GM21825 (cell line): Measurements from ENCODE around the gene GPC1.
"Not testable (repeated sequence)": the region's sequence is repeated elsewhere in the genome, so short reads cannot be mapped to it uniquely, and the experiment has no call there.

Experiments
- ATAC-seq: cut with Tn5 transposase; IDR thresholded peaks from one replicate; pipeline ENCODE4 v1.9.1; 2021; ENCODE audit warnings: mild to moderate bottlenecking, moderate library complexity; ENCODE audit not compliant: unreplicated experiment

The GPC1 gene

DNA sequence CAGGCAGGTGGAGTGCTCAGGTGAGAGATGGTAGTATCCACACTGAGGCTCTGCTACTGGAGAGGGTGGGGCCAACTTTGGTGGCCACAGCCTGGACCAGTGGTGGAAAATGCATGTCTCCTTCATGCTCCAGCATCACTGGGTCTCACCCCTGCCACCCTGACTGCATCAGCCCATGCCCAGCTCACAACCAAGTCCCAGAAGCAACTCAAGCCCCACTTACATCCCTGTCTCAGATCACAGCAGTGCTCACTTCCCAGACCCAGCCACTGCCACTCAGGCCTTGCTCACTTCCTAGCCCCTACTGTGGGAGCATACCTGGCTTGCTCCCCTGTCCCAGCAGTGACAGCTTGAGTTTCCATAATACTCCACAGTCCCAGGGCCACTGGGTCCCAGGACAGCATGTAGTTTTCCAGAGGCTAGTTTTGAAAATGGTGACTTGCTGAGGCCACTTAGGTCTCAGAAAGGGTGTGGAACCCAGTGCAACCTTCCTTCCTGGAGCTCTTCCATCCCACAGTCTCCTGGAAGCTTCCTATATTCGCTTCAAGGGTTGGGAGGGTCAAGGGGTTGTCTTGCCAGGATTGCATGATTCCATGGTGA lies 58.8 kb downstream of the GPC1 start:
- ATAC-seq, result no peak

DNA sequence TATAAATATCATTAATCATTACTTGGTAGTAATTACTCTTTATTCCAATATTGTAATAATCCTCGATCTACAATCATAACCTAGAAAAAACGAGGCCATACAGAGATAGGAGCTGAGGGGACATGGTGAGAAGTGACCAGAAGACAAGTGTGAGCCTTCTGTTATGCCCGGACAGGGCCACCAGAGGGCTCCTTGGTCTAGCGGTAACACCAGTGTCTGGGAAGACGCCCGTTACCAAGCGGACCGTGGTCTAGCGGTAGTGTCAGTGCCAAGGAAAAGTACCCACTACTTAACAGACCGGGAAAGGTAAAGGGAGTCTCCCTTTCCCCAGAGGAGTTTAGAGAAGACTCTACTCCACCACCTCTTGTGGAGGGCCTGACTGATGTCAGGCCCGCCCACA lies 59.5 kb downstream of the GPC1 start:
- ATAC-seq, result not testable (repeated sequence)

DNA sequence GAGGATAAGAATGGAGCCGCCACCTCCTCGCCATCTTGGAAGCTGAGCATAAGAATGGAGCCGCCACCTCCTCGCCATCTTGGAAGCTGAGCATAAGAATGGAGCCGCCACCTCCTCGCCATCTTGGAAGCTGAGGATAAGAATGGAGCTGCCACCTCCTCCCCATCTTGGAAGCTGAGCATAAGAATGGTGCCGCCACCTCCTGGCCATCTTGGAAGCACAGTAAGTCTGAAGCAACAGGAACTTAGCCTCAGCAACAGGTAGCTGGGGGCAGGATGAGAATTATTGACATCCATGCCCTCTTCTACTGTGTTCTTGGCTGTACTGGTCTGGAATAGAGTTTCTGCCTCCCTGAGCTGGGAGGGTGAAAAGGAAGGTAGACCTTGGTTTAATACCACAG lies 61.6 kb downstream of the GPC1 start:
- ATAC-seq, result not testable (repeated sequence)

DNA sequence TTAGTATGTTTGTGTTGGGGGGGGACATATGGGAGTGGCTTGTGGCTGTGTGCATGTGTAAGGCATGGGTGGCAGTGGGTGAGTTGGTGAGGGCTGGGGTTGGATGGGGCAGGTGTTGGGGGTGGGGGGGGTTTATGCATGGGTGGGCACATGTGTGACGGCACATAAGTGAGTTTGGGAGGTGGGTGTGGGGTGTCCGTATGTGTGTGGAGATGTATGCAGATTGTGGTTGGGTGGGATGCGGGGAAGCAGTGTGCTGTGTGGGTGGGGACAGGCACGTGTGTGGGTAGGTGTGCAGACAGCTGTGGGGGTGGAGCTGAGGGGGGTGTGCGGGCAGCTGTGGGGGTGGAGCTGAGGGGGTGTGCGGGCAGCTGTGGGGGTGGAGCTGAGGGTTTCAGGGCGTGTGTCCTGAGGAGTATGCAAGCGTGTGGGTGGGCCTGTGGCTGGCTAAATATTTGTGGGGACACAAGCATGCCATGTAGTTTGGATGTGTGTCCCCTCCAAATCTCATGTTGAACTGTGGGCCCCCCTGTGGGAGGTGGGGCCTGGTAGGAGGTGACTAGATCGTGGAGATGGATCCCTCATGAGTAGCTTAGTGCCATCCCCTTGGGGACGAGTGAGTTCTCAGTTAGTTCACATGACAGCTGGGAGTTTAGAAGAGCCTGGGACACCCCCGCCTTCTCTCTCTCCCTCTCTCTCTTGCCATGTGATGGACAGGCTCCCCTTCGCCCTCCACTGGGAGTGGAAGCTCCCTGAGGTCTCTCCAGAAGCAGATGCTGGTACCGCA lies 62.9 kb downstream of the GPC1 start:
- ATAC-seq, result no peak

DNA sequence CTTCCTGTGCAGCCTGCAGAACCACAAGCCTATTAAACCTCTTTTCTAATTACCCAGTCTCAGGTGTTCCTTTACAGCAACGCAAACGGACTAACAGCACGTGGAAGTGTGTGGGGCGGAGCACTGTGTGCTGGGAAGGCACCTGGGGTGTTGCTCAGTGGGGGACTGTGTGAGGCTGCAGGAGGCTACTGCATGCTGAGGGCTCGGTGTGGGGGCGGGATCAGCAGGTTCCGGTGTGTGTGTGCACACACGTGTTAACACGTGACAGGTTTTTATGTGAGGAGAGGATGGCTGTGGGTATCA lies 63.4 kb downstream of the GPC1 start:
- ATAC-seq, result no peak

DNA sequence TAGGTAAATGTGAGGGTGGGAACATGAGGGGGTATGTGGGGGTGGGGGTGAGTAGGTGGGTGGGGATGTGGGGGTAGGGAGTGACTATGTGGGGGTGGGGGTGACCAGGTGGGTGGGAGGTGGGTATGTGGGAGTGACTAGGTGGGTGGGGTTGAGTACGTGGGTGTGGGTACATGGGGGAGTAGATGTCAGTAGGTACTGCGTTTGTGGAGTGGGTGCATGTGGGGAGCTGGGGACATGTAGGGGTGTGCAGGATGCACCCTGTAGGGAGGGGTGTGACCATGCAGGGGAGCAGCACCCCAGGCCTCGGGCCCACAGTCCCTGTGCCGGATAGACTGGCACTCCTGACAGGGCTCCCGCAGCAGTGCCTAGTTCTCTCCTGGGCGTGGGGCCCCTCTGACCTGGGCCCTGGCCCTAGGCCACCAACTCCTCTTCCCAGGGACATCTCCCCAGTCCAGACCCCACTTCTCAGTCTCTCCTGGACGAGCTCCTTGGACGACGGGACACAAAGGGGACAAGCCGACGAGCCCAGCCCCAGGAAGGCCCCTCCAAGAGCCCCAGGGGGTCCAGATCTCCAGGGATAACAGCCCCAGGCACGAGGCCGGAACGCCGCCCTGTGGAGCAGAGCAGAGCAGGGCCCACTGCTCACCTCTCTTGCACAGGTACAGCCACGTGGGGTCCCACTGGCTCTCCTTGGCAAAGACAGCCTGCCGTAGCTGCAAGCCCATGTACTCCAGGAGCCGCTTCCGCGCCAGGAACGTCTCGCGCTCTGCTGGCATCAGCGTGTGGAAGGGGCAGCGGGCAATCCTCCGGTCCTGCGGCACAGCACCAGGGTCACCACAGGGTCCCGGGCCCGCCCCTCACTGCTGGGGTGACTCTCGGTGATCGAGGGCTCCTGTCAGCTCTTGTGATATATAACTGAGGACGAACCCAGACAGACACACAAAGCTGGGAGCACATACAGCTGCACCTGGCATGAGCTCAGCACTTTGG lies 64.1 kb downstream of the GPC1 start:
- ATAC-seq, result no peak

DNA sequence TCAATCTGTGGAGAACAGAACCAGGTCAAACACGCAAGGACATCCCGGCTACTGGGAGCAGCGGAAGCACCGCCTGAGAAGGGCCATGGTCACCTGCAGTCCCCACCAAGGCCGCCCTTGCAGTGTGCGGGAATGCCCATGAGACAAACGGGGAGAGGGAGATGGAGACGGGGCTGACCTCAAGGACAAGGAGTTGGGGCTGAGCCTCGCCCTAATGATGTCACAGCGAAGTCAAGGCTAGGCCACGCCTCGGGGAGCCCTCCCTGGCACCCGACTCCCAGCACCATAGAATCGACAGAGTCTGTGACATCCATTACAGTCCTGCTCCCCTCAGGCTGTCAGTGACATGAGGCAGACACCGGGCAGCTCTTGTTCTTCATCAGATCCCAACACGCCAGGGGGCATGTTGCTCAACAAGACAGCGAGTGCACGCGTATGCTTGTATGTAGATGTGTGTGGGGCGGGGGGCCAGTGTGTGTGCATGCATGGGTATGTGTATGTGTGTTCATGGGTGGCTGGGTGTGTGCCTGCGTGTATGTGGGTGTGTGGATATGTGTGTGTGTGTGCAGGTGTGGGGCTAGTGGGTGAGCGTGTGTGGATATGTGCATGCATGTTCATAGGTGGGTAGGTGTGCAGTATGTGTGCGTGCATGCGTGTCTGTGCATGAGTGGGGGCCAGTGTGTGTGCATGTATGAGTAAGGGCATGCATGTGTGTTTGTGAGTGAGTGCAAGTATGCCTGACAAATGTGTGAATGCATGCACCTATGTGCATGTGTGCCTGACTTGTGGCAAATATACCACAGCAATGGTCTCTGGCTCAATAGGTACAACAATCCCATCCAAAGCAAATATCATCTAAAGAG lies 65.3 kb downstream of the GPC1 start:
- ATAC-seq, result no peak

DNA sequence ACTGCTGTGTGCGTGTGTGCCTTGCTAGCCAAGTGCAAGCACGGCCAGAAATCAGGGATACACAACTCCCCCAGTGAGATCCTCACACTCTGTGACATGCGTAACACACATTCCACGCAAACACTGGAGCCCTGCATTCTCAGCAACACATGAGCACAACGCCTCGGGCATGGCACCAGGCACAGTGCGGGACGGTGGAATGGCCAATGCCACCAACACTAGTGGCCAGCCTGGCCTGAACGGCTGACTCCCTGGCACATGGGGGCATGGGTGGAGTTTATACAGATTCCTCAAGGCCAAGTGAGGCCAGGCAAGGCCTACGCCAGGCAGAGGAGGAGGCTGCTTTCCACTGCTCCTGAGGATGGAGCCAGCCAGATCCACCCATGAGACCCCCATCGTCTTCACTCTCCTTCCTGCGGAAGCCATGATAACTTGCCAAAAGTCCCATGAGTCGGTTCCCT lies 66.1 kb downstream of the GPC1 start:
- ATAC-seq, result no peak

DNA sequence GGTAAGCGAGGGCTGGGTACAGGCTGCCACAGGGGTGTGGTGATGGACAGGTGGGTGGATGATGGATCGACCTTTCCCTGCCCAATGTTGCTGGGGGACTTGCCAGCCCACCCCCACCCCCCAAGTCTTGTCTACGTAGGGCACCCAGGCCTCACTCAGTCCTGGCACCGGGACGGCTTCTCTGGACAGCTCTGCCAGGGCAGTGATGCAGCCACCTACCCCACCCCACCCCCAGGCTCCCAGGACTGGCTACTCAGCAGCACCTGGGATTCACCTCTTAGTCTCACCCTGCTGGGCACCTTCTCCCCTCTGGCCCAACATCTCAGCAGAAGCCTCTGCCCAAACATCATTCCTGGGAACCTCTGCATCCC lies 66.6 kb downstream of the GPC1 start:
- ATAC-seq, result no peak

DNA sequence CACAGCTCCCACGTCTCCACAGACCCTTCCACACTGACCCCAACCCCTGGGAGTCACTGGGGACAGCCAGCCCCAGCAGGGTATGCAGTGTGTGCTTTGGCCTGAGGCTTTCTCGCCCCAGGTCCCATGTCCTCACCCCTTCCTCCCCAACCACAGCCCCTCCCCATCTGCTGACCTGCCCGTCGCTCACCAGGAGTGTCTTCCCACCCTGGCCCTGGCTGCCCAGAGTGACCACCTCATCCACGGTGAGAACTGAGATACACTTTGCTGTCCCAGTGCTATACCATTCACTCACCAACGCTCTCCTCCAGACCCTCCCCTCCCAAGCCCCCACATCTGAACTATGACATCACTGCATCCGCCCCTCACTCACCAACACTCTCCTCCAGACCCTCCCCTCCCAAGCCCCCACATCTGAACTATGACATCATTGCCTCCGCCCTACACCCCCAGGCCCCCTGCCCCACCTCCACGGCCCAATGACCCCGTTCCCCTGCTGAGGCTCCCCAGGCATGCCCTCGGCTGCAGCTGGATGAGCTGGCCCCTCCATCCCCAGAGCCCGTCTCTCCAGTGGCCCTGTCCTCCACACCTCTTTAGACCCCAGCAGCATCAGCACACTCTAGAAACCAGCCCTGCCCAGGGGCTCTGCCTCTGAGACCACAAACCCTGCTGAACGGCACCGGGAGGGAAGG lies 67.1 kb downstream of the GPC1 start:
- no peak for ATAC-seq

DNA sequence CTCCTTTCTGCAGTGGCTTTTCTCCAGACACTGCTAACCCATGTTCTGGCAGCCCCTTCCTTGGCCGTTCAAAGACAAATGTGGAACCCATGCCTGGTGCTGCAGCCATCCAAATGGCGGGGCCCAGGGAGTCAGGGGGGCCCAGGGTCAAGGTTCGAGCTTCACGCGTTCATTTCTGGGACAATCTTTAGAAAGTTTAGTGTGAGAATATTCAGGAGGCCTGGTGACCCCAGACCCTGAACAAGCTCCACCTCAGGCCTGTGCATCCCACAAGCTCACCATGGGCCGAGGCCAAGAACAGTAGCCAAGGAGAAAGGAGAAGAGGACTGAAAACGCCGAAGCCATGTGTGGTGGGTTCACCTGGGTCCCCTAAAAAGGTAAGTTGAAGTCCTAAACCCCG lies 67.9 kb downstream of the GPC1 start:
- no peak for ATAC-seq

DNA sequence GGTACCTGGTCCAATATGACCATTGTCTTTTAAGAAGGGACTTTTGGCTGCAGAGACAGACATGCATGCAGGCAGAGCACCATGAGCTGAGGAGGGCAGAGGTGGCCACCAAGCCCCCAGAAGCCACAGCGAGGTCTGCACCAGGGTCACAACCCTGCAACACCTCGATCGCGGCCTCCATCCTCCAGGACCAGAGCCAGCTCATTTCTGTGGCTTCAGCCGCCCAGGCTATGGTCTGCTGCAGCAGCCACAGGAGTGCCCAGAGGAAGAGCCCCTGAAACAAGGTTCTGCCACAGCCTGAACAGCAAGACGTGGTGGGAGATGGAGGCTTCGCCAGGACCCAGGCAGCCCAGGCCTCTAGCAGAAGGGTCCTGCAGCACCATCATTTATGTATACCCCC lies 68.4 kb downstream of the GPC1 start:
- no peak for ATAC-seq

DNA sequence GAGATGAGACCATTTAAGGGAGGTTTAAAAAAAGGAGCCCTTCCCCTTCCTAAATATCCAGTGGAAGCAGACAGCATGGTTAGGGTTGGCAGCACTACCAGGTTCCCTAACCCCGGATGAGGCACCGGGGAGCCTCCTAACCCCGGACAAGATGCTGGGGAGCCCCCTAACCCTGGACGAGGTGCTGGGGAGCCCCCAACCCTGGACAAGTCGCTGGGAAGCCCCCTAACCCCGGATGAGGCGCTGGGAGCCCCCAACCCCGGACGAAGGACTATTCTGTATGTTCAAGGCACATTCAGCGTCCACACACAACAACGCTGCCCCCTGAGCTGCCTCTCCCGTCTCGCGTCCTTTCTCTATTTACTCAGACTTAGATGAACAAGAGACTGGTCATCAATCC lies 70.4 kb downstream of the GPC1 start:
- ATAC-seq, result no peak

DNA sequence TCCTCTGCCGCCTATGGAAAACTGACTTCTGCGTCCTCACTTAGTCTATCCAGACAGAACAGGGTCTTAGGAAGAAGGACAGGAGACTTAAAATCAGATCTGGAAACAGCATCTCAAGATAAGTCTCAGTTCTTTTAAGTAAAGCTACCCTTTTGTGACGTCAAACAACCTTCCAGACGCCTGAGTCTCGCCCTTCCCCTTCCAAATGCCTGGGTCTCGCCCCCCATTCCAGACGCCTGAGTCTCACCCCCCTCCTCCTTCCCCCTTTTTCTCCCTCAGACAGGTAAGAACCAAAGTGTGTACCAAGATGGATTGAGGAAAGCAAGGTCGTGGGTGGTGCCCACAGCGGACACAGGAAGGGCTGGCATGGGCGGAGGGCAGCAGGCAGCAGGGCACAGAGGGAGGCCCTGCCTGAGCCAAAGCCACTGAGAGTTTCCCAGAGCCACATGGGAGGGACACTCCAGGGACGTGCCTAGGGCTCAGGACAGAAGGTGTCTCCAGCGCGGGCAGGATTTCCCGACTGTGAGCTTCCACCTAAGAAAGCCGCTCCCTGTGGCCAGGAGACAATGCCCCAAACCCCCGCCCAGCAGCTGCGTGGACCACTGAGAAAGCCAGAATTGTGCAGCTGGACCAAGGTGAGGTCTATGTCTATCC lies 71.1 kb downstream of the GPC1 start:
- ATAC-seq, result no peak

DNA sequence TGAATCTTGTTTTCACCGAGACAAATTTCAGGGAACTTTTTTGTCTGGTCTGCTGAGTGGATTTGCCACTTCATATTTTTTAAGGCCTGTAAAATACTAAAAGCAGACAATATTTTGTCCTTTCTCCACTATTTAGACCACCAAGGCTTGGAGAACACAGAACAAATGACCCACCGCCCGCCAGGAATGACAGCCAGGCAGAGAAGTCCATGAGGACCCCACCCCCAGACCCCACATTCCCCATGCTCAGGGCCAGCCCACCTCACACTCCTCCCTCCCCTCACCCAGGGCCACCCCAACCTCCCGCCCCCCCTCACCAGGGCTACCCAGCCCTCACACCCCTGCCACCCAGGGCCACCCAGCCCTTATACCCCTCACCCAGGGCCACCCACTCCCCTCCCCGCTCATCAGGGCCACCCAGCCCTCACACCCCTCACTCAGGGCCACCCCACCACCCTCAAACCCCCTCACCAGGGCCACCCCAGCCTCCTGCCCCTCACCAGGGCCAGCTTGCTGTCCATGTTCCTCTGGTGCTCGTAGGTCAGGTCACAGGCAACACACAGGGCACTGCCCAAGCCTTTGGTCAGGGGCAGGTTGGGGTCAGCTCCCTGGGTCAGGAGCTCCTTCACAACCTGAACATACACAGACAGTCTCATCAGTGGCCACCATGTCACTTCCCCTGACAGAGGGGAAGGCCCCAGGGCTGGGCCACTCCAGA lies 71.8 kb downstream of the GPC1 start:
- no peak for ATAC-seq

DNA sequence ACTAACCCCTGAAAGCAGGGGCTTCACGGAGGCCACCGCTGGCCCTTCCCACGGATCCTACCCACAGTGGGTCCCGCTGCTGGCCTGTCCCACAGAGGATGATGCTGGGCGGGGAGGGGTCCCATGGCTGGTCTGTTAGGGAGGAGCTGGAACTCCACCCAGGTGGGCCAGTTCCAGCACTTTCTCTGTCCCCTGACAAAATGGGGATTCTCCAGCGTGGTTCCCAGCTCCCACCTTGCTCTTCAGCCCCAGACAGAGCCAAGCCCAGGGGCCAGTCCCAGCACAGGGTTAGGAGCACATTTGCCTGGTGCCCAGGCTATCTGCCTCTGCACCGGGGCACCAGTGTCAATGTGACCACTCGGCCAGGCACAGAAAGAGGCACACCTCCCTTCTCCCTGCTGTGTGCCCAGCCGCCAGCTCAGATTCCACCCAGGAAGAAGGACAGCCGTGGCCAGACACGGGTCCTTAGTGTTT lies 72.4 kb downstream of the GPC1 start:
- no peak for ATAC-seq

DNA sequence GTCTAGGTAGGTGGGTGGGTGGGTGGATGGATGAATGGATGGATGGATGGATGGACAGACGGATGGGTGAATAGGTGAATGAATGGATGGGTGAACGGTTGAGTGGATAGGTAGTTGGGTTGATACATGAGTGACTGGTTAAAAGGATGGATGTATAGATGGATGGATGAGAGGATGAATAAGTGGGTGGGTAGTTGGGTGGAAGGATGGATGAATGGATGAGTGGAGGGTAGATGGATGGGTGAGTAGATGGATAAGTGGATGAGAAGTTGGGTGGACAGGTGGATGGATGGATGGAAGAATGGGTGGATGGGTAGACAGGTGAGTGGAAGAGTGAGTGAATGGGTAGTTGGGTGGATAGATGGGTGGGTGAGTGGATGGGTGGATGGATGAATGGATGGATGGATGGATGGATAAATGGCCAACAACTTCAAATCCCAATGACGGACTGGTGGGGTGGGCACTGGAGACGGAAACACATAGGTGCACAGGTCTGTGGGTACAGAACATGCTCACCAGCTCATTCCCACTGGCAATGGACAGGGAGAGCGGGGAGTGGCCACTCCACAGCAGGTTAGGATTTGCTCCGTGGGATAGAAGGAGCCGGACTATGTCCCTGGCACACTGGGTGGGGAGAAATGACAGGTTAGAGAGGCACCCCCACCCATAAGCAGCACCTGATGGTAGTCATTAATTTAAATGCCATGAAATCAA lies 73.5 kb downstream of the GPC1 start:
- no peak for ATAC-seq
